Measurements from ENCODE around the gene CYP4F2.

Gene CYP4F2

DNA sequence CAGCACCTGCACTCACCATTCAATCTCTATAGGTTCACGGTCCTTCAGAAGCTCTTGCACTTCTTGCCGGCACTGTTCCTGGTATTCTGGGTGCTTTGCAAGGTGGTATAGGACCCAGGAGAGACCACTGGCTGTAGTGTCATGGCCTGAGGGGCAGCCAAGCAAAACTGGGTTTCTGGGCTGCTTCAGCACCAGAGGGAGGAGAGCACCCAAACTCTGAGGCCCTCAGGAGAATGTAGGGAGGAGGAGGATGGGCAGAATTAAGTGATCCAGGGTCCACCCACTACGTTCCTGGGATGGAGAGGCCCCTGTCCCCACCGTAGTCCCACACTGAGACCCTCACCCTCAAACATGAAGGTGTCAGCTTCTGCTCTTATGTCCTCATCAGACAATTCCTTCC is 24.1 kb upstream of the CYP4F2 start:
- no peak overlapping the region for H3K4me3 ChIP-seq (ENCODE audit: low read depth, low read length)
- TF ChIP-seq CTCF (IDR thresholded peaks at IDR 0.05; ENCODE audit: insufficient read depth, low read length, missing control alignments): no peak
- ChIA-PET POLR2A (no interaction called here), CTCF (no interaction called here)
- DNase-seq (ENCODE audit: low read depth, low spot score): no peak

GRCh38 chr19:15919243-15919642 is 21.4 kb upstream of the CYP4F2 start:
- CTCF ChIA-PET: no interaction called here
- POLR2A ChIA-PET: no interaction called here
- no peak for TF ChIP-seq CTCF (IDR thresholded peaks at IDR 0.05; ENCODE audit: insufficient read depth, low read length, missing control alignments)
- no peak overlapping the region for H3K4me3 ChIP-seq (ENCODE audit: low read depth, low read length)
- DNase-seq (ENCODE audit: low read depth, low spot score): no peak

- ChIA-PET CTCF (no interaction called here), POLR2A (no interaction called here)
- no peak for DNase-seq (ENCODE audit: low read depth, low spot score)
- TF ChIP-seq CTCF (IDR thresholded peaks at IDR 0.05; ENCODE audit: insufficient read depth, low read length, missing control alignments): no peak
- no peak overlapping the region for H3K4me3 ChIP-seq (ENCODE audit: low read depth, low read length)
Measured at GRCh38 chr19:15915109-15915508, 17.2 kb upstream of the CYP4F2 start.

GRCh38 chr19:15913830-15914229 is 16.0 kb upstream of the CYP4F2 start:
- CTCF ChIA-PET: no interaction called here
- POLR2A ChIA-PET: no interaction called here
- no peak overlapping the region for H3K4me3 ChIP-seq (ENCODE audit: low read depth, low read length)
- DNase-seq (ENCODE audit: low read depth, low spot score): no peak
- TF ChIP-seq CTCF (IDR thresholded peaks at IDR 0.05; ENCODE audit: insufficient read depth, low read length, missing control alignments): no peak

DNA sequence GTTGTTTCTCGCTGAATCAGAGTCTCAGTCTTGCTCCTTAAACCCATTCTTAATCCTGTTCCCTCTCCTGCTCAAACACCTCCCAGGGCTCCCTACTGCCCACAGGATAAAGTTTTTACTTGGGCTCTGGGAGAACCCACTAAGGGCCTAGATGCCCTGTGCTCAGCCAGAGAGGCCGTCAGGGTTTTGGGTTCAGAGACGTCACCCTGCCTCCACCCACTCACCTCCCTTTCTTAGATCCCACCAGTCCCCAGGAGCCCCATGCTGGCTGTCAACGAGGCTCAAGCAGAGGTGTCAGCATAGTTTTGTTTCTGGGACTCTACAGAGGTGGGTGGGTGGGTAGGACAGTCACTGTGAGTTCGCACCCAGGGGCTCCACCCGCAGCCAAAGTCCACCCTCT is 15.5 kb upstream of the CYP4F2 start:
- ChIA-PET POLR2A (no interaction called here), CTCF (no interaction called here)
- no peak for TF ChIP-seq CTCF (IDR thresholded peaks at IDR 0.05; ENCODE audit: insufficient read depth, low read length, missing control alignments)
- no peak for DNase-seq (ENCODE audit: low read depth, low spot score)
- H3K4me3 ChIP-seq (ENCODE audit: low read depth, low read length): no peak overlapping the region

- TF ChIP-seq CTCF (IDR thresholded peaks at IDR 0.05; ENCODE audit: insufficient read depth, low read length, missing control alignments): no peak
- POLR2A ChIA-PET: no interaction called here
Measured at GRCh38 chr19:15911599-15912235, 13.8 kb upstream of the CYP4F2 start.

More at GRCh38 chr19:15911599-15912235, 13.8 kb upstream of the CYP4F2 start:
- H3K4me3 ChIP-seq (ENCODE audit: low read depth, low read length): no peak overlapping the region
- DNase-seq (ENCODE audit: low read depth, low spot score): no peak
- CTCF ChIA-PET: no interaction called here

All from AG04449 (cell line).